Adipocyte (in vitro differentiated cells): ENCODE results near the gene CYP26A1.
"Not testable (repeated sequence)": the region's sequence is repeated elsewhere in the genome, so short reads cannot be mapped to it uniquely, and the experiment has no call there.

Source experiments
- DNase-seq: peaks from one replicate; pipeline ENCODE4 v3.0.0-alpha.2; 2015; ENCODE audit warnings: low read depth
- H3K27me3 ChIP-seq: replicated peaks from 2 replicates; pipeline ENCODE4 v1.7.0; 2013; ENCODE audit warnings: mild to moderate bottlenecking, low read length, moderate library complexity; ENCODE audit not compliant: control insufficient read depth, insufficient read depth
- H3K36me3 ChIP-seq: 2 replicates; pipeline ENCODE4 v1.7.0; 2013; ENCODE audit warnings: low read length, mild to moderate bottlenecking, moderate library complexity; ENCODE audit not compliant: control insufficient read depth, insufficient read depth, severe bottlenecking
- H3K4me1 ChIP-seq: 2 replicates; pipeline ENCODE4 v1.7.0; 2013; ENCODE audit warnings: mild to moderate bottlenecking, low read length, moderate library complexity; ENCODE audit not compliant: control insufficient read depth, insufficient read depth
- H3K4me3 ChIP-seq: 2 replicates; pipeline ENCODE4 v1.7.0; 2013; ENCODE audit warnings: mild to moderate bottlenecking, low read length, moderate library complexity
- H3K9ac ChIP-seq: 2 replicates; pipeline ENCODE4 v1.7.0; 2013; ENCODE audit warnings: mild to moderate bottlenecking, low read length, moderate library complexity
- H3K9me3 ChIP-seq: 2 replicates; pipeline ENCODE4 v1.7.0; 2013; ENCODE audit warnings: mild to moderate bottlenecking, low read length, moderate library complexity; ENCODE audit not compliant: control insufficient read depth

Gene CYP26A1

GRCh38 chr10:93099670-93100069, 26.0 kb downstream of the CYP26A1 start:
- H3K9ac ChIP-seq = no peak overlapping the region
- peaks cover 10% of the 10 kb centered on the region for H3K27me3 ChIP-seq
- DNase-seq = peak; percentile 20
- no peak overlapping the region for H3K4me3 ChIP-seq
- no peaks in the 10 kb centered on the region for H3K4me1 ChIP-seq
- H3K36me3 ChIP-seq = no peaks in the 10 kb centered on the region
- H3K9me3 ChIP-seq = peaks cover 10% of the 10 kb centered on the region

DNA sequence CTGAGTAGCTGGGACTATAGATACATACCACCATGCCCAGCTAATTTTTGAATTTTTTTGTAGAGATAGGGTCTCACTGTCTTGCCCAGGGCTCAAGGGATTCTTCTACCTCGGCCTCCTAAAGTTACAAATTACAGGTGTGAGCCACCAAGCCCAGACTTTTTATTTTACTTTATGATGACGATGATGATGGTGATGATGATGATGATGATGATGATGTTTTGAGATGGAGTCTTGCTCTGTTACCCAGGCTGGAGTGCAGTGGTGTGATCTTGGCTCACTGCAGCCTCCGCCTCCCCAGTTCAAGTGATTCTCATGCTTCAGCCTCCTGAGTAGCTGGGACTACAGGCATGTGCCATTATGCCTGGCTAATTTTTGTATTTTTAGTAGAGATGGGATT, 27.5 kb downstream of the CYP26A1 start:
- H3K4me1 ChIP-seq, DNase-seq: not testable (repeated sequence)

GRCh38 chr10:93103953-93104352, 30.3 kb downstream of the CYP26A1 start:
- DNase-seq = no peak
- Histone ChIP-seq H3K4me3 (no peak overlapping the region), H3K9me3 (peaks cover 20% of the 10 kb centered on the region), H3K4me1 (no peaks in the 10 kb centered on the region), H3K9ac (no peak overlapping the region), H3K27me3 (no peaks in the 10 kb centered on the region), H3K36me3 (no peaks in the 10 kb centered on the region)

More for the DNA sequence above, 27.5 kb downstream of the CYP26A1 start:
- H3K9ac ChIP-seq, H3K27me3 ChIP-seq, H3K4me3 ChIP-seq, H3K36me3 ChIP-seq: not testable (repeated sequence)
- H3K9me3 ChIP-seq = peaks cover 10% of the 10 kb centered on the region

DNA sequence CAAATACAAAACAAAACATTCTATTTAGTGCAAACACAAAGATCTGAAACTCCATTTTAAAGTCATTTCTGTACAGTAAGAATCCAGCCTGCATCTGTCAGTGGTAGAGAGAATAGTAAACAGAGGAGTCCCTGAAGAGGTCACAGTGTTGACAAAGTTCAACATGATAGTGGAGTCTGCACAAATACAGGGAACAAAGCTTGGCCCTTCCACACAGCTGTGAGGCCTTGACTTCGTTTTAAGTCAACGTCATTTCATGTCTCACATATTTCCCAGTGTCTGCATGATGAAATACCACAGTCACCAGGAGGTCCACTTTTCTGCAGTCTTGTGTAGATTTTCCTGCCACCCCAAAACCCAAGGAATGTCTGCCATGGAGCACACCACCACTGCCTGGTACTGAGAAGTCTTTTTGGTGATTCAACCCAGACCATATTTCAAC, 33.0 kb downstream of the CYP26A1 start:
- Histone ChIP-seq H3K9me3 (peaks cover 20% of the 10 kb centered on the region), H3K36me3 (no peaks in the 10 kb centered on the region), H3K9ac (no peak overlapping the region), H3K27me3 (no peaks in the 10 kb centered on the region), H3K4me3 (no peak overlapping the region), H3K4me1 (no peaks in the 10 kb centered on the region)
- DNase-seq = no peak

DNA sequence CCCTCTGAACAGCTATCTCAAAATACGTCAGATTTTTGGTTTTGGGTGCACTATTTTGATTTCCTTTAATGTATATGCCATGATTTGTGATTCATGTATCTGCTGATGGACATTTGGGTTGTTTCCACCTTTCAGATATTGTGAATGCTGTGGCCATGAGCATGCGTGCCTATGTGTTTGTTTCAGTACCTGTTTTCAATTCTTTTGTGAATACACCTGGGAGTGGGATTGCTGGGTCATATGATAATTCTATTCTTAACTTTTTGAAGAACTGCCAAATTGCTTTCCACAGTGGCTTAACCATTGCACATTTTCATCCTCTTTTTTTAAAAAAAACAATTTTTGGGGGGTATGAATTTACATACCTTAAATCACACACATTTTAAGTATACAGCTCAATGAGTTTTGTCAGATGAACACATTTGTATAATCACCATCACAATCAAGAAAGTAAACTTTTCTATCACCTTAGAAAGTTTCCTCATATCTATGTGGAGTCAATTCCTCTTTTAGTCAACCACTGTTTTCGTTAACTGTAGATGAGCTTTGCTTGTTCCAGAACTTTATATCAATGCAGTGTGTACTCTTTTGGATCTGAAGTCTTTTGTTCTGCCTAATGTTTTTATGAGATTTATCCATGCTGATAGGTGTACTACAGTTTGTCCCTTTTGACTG, 36.9 kb downstream of the CYP26A1 start:
- Histone ChIP-seq H3K36me3 (no peaks in the 10 kb centered on the region), H3K9me3 (peaks cover 10% of the 10 kb centered on the region), H3K9ac (no peak overlapping the region), H3K4me1 (no peaks in the 10 kb centered on the region), H3K27me3 (peaks cover 27% of the 10 kb centered on the region), H3K4me3 (no peak overlapping the region)
- DNase-seq = no peak

DNA sequence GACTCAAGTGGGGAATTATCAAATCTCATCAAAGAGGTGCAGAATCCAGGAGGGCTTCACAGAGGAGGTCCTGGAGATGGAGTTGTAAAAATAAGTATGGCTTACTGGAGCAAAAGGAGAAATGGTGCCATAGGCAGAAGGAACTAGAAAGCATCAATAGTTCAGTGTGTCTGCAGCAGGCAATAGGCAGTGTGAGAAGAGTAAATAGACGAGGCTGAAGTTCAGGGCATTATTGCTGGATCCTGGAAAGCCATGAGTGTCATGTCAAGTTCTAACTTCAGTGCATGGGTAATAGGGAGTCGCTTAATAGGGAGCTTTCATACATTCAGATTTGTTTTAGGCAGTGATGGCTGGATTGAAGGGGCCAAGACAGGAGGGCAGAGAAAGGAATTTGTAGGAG, 39.3 kb downstream of the CYP26A1 start:
- no peak for DNase-seq
- Histone ChIP-seq H3K36me3 (no peaks in the 10 kb centered on the region), H3K4me3 (no peak overlapping the region), H3K4me1 (no peaks in the 10 kb centered on the region), H3K9me3 (no peaks in the 10 kb centered on the region), H3K27me3 (peaks cover 27% of the 10 kb centered on the region), H3K9ac (no peak overlapping the region)

GRCh38 chr10:93115661-93116383, 42.1 kb downstream of the CYP26A1 start:
- no peak overlapping the region for H3K4me3 ChIP-seq
- peak; percentile 49 for DNase-seq
- no peaks in the 10 kb centered on the region for H3K4me1 ChIP-seq
- H3K9ac ChIP-seq = no peak overlapping the region
- no peaks in the 10 kb centered on the region for H3K36me3 ChIP-seq
- peaks cover 27% of the 10 kb centered on the region for H3K27me3 ChIP-seq
- no peaks in the 10 kb centered on the region for H3K9me3 ChIP-seq

- no peaks in the 10 kb centered on the region for H3K36me3 ChIP-seq
- H3K27me3 ChIP-seq = peaks cover 10% of the 10 kb centered on the region
- no peaks in the 10 kb centered on the region for H3K4me1 ChIP-seq
- DNase-seq = no peak
- no peak overlapping the region for H3K9ac ChIP-seq
- H3K9me3 ChIP-seq = peaks cover 8% of the 10 kb centered on the region
- no peak overlapping the region for H3K4me3 ChIP-seq
Observed at GRCh38 chr10:93121311-93121710, 47.6 kb downstream of the CYP26A1 start.

DNA sequence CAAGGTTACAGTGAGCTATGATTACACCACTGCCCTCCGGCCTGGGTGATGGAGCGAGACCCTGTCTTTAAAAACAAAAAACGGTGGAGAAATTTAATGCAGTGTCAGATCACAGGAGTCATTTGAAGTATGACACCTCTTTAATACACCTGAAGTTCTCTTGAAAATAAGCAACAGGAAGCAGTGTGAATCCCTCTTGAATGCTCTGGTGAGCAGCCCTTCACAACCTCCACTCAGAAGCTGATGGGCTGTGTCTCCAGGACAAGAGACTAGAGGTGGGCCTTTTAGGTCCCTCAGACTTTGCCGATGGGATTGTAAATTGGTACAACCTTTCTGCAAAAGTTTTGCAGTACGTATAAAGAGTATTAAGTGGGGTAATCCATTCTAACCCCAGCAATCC, 50.1 kb downstream of the CYP26A1 start:
- Histone ChIP-seq H3K27me3 (peaks cover 10% of the 10 kb centered on the region), H3K4me3 (no peak overlapping the region), H3K36me3 (no peaks in the 10 kb centered on the region), H3K4me1 (no peaks in the 10 kb centered on the region), H3K9ac (no peak overlapping the region), H3K9me3 (peaks cover 23% of the 10 kb centered on the region)
- no peak for DNase-seq

DNA sequence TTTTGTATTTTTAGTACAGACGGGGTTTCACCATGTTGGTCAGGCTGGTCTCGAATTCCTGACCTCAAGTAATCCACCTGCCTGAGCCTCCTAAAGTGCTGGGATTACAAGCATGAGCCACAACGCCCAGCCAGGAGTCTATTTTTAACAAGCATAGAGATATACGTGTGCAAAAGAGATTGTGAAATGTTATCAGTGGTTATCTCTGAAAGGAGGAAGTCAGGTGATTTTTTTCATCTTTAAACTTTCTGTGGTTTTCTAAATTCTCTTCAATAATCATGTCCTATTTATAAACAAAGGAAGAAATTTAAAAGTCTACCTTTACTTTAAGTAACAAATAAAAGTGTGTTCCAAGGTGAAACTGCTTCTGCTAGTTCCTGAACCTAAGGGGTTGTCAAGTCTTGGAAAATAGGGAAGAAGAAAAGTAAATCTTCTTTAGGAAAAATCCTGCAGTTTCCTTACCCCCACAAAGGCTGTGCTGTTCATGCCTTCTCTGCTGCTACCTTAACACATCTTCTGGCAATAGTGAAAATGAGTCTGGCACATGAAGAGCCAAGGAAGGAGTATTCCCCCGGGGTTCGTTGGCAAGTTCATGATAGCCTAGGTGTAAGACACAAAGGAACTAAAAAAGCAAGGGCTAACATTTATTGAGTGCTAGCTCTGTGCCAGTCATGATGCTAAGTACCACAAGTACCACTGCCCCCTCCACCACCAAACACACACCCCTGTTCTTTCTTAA, 51.1 kb downstream of the CYP26A1 start:
- no peak for DNase-seq
- Histone ChIP-seq H3K4me3 (no peak overlapping the region), H3K36me3 (no peaks in the 10 kb centered on the region), H3K27me3 (peaks cover 10% of the 10 kb centered on the region), H3K9me3 (peaks cover 23% of the 10 kb centered on the region), H3K4me1 (no peaks in the 10 kb centered on the region), H3K9ac (no peak overlapping the region)

GRCh38 chr10:93125966-93126365, 52.3 kb downstream of the CYP26A1 start:
- H3K36me3 ChIP-seq = no peaks in the 10 kb centered on the region
- no peak for DNase-seq
- H3K27me3 ChIP-seq = peaks cover 19% of the 10 kb centered on the region
- no peaks in the 10 kb centered on the region for H3K4me1 ChIP-seq
- H3K9ac ChIP-seq = no peak overlapping the region
- H3K9me3 ChIP-seq = peaks cover 23% of the 10 kb centered on the region
- H3K4me3 ChIP-seq = no peak overlapping the region
